Measurements from ENCODE around the gene ARHGAP32.
A peak's percentile ranks its signal among the peaks of the same experiment; 100 is the strongest.

ARHGAP32 gene

DNA sequence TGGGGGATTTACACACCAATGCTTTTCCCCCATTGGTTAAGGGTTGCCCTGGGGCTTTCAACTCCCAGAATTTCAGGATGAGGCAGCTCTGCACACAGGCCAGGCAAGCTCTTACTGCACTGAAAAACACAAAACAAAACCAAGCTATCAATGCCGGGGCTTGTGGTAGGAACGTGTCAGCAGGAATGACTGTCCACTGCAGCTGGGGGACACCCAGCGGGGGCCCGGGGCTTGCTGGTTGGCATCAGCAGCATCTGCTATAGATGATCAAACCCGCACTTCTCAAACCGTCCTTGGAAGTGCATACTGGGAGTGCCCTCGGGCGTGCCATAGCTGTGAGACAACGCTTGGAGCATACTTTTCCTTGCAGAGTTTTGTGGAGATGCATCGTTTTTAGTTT is 257.2 kb downstream of the ARHGAP32 start:
- H3K9me3 ChIP-seq (replicated peaks in 1 of 11): no peaks in the 10 kb centered on the region
- H3K4me2 ChIP-seq: peak overlapping the region; percentile 29 to 90 (median 81); a peak in 20 of 22 replicates
- no peak overlapping the region for H3K9ac ChIP-seq
- TF ChIP-seq Cebpa-rat (IDR thresholded peaks at IDR 0.05): no peak
- H3K4me1 ChIP-seq: peaks cover 23 to 78% (median 46%) of the 10 kb centered on the region in 10 experiments
- peaks cover 0 to 11% (median 0%) of the 10 kb centered on the region in 11 experiments; a peak in 3 of 22 replicates for H4K20me1 ChIP-seq
- H3K4me3 ChIP-seq: no peak overlapping the region
- no peak overlapping the region for H3K27ac ChIP-seq
- H3K27me3 ChIP-seq: peaks cover 0 to under 1% (median 0%) of the 10 kb centered on the region in 11 experiments; a peak in 1 of 22 replicates
- no peaks in the 10 kb centered on the region for H3K36me3 ChIP-seq

- H3K4me1 ChIP-seq: peaks cover 23 to 78% (median 46%) of the 10 kb centered on the region in 10 experiments
- H3K4me2 ChIP-seq: peak overlapping the region; percentile 29 to 90 (median 81); a peak in 21 of 22 replicates
- H3K9me3 ChIP-seq (replicated peaks in 1 of 11): no peaks in the 10 kb centered on the region
- H4K20me1 ChIP-seq: peaks cover 0 to 11% (median 0%) of the 10 kb centered on the region in 11 experiments; a peak in 3 of 22 replicates
- H3K9ac ChIP-seq: no peak overlapping the region
- no peaks in the 10 kb centered on the region for H3K27me3 ChIP-seq
- no peak overlapping the region for H3K27ac ChIP-seq
- no peaks in the 10 kb centered on the region for H3K36me3 ChIP-seq
- H3K4me3 ChIP-seq: no peak overlapping the region
- TF ChIP-seq Cebpa-rat (IDR thresholded peaks at IDR 0.05): no peak
Measured at GRCh38 chr11:128934351-128934750, 257.8 kb downstream of the ARHGAP32 start.

- Histone ChIP-seq H3K27ac (no peak overlapping the region), H3K27me3 (no peaks in the 10 kb centered on the region), H4K20me1 (peaks cover 0 to 11% (median 0%) of the 10 kb centered on the region in 11 experiments; a peak in 3 of 22 replicates), H3K4me3 (no peak overlapping the region), H3K4me1 (peaks cover 25 to 81% (median 50%) of the 10 kb centered on the region in 10 experiments), H3K9ac (no peak overlapping the region), H3K9me3 (replicated peaks in 1 of 11) (no peaks in the 10 kb centered on the region), H3K4me2 (peak overlapping the region; percentile 29 to 90 (median 81)), H3K36me3 (no peaks in the 10 kb centered on the region)
- no peak for TF ChIP-seq Cebpa-rat (IDR thresholded peaks at IDR 0.05)
Measured at GRCh38 chr11:128933481-128934178, 258.5 kb downstream of the ARHGAP32 start.

GRCh38 chr11:128931668-128932067 is 260.5 kb downstream of the ARHGAP32 start:
- no peak for TF ChIP-seq Cebpa-rat (IDR thresholded peaks at IDR 0.05)
- Histone ChIP-seq H3K27me3 (no peaks in the 10 kb centered on the region), H3K27ac (no peak overlapping the region), H3K9ac (no peak overlapping the region), H3K9me3 (replicated peaks in 1 of 11) (no peaks in the 10 kb centered on the region), H3K36me3 (no peaks in the 10 kb centered on the region), H3K4me1 (peaks cover 38 to 79% (median 56%) of the 10 kb centered on the region in 10 experiments), H3K4me3 (no peak overlapping the region), H4K20me1 (peaks cover 0 to 11% (median 0%) of the 10 kb centered on the region in 11 experiments; a peak in 2 of 22 replicates), H3K4me2 (peak overlapping the region in 3 of 11 experiments; percentile 1 to 26 (median 10); a peak in 1 of 22 replicates)

- H3K4me1 ChIP-seq: peaks cover 38 to 74% (median 56%) of the 10 kb centered on the region in 10 experiments
- H3K4me3 ChIP-seq: no peak overlapping the region
- no peaks in the 10 kb centered on the region for H3K27me3 ChIP-seq
- H3K9ac ChIP-seq: no peak overlapping the region
- no peak for TF ChIP-seq Cebpa-rat (IDR thresholded peaks at IDR 0.05)
- no peaks in the 10 kb centered on the region for H3K36me3 ChIP-seq
- H3K4me2 ChIP-seq: no peak overlapping the region; a peak in 2 of 22 replicates
- H4K20me1 ChIP-seq: peaks cover 0 to 11% (median 0%) of the 10 kb centered on the region in 11 experiments; a peak in 2 of 22 replicates
- no peak overlapping the region for H3K27ac ChIP-seq
- no peaks in the 10 kb centered on the region for H3K9me3 ChIP-seq (replicated peaks in 1 of 11)
Measured at GRCh38 chr11:128931066-128931465, 261.1 kb downstream of the ARHGAP32 start.

- Histone ChIP-seq H3K4me3 (no peak overlapping the region), H3K4me1 (peaks cover 37 to 64% (median 49%) of the 10 kb centered on the region in 10 experiments), H4K20me1 (peaks cover 0 to 10% (median 0%) of the 10 kb centered on the region in 11 experiments; a peak in 2 of 22 replicates), H3K9me3 (replicated peaks in 1 of 11) (no peaks in the 10 kb centered on the region), H3K9ac (no peak overlapping the region), H3K36me3 (no peaks in the 10 kb centered on the region), H3K4me2 (peak overlapping the region in 8 of 11 experiments; percentile 26 to 80 (median 66); a peak in 12 of 22 replicates), H3K27ac (peak overlapping the region in 1 of 11 experiments; percentile 3; a peak in 1 of 22 replicates), H3K27me3 (no peaks in the 10 kb centered on the region)
- no peak for TF ChIP-seq Cebpa-rat (IDR thresholded peaks at IDR 0.05)
Measured at GRCh38 chr11:128929991-128930390, 262.1 kb downstream of the ARHGAP32 start.

GRCh38 chr11:128929468-128929867 is 262.7 kb downstream of the ARHGAP32 start:
- Histone ChIP-seq H3K4me3 (no peak overlapping the region), H3K4me1 (peaks cover 31 to 58% (median 44%) of the 10 kb centered on the region in 10 experiments), H3K27me3 (no peaks in the 10 kb centered on the region), H4K20me1 (0 out of 22 replicates have a peak, but pooled peaks cover 0 to 5% (median 0%) of the 10 kb centered on the region in 11 experiments), H3K27ac (peak overlapping the region in 1 of 11 experiments; percentile 3; a peak in 2 of 22 replicates), H3K9me3 (replicated peaks in 1 of 11) (no peaks in the 10 kb centered on the region), H3K4me2 (peak overlapping the region in 8 of 11 experiments; percentile 26 to 80 (median 66); a peak in 13 of 22 replicates), H3K36me3 (no peaks in the 10 kb centered on the region), H3K9ac (no peak overlapping the region)
- no peak for TF ChIP-seq Cebpa-rat (IDR thresholded peaks at IDR 0.05)

DNA sequence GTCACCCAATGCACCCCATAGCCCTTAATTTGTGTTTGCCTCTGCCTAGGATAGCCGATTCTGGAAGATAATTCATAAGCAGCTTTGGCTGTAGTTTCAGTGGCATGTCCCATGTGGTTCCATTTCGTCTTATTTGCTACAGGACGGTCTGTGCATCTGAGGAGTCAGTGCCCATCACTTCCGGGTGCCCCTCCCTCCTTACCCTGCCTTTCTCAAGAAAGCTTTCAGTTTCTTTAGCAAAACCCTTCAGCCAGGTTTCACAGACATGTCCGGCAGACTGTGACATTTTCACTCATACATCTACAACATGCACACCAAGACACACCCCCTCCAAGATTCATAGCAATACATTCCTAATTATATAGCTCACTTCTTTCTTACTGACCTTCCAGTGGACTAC is 263.7 kb downstream of the ARHGAP32 start:
- H3K27ac ChIP-seq: peak overlapping the region in 8 of 11 experiments; percentile 18 to 53 (median 40); a peak in 13 of 22 replicates
- H4K20me1 ChIP-seq: no peaks in the 10 kb centered on the region
- peak overlapping the region; percentile 55 to 80 (median 69) for H3K4me2 ChIP-seq
- H3K4me1 ChIP-seq: peaks cover 21 to 48% (median 33%) of the 10 kb centered on the region in 10 experiments
- no peaks in the 10 kb centered on the region for H3K36me3 ChIP-seq
- peak overlapping the region in 3 of 11 experiments; percentile 13 to 20 (median 14); a peak in 2 of 22 replicates for H3K9ac ChIP-seq
- no peaks in the 10 kb centered on the region for H3K9me3 ChIP-seq (replicated peaks in 1 of 11)
- H3K27me3 ChIP-seq: no peaks in the 10 kb centered on the region
- no peak for TF ChIP-seq Cebpa-rat (IDR thresholded peaks at IDR 0.05)
- no peak overlapping the region; a peak in 2 of 20 replicates for H3K4me3 ChIP-seq

- peak overlapping the region; percentile 55 to 80 (median 69) for H3K4me2 ChIP-seq
- no peaks in the 10 kb centered on the region for H3K36me3 ChIP-seq
- peaks cover 21 to 43% (median 28%) of the 10 kb centered on the region in 10 experiments for H3K4me1 ChIP-seq
- no peaks in the 10 kb centered on the region for H3K9me3 ChIP-seq (replicated peaks in 1 of 11)
- H3K27ac ChIP-seq: peak overlapping the region in 8 of 11 experiments; percentile 18 to 53 (median 40); a peak in 15 of 22 replicates
- no peak overlapping the region; a peak in 2 of 20 replicates for H3K4me3 ChIP-seq
- no peak for TF ChIP-seq Cebpa-rat (IDR thresholded peaks at IDR 0.05)
- no peaks in the 10 kb centered on the region for H4K20me1 ChIP-seq
- no peaks in the 10 kb centered on the region for H3K27me3 ChIP-seq
- peak overlapping the region in 3 of 11 experiments; percentile 13 to 20 (median 14); a peak in 2 of 22 replicates for H3K9ac ChIP-seq
Measured at GRCh38 chr11:128927683-128928336, 264.3 kb downstream of the ARHGAP32 start.
